ENCODE results near the gene CLK3. TPM values are rescaled to one million over a fixed set of nuclear protein-coding genes. Genes with fewer than 3 reads are reported as not detected.
A peak's percentile ranks its signal among the peaks of the same experiment; 100 is the strongest.

Gene CLK3
- total RNA-seq, 1 donor from 2014 or later: 75.5 TPM

DNA sequence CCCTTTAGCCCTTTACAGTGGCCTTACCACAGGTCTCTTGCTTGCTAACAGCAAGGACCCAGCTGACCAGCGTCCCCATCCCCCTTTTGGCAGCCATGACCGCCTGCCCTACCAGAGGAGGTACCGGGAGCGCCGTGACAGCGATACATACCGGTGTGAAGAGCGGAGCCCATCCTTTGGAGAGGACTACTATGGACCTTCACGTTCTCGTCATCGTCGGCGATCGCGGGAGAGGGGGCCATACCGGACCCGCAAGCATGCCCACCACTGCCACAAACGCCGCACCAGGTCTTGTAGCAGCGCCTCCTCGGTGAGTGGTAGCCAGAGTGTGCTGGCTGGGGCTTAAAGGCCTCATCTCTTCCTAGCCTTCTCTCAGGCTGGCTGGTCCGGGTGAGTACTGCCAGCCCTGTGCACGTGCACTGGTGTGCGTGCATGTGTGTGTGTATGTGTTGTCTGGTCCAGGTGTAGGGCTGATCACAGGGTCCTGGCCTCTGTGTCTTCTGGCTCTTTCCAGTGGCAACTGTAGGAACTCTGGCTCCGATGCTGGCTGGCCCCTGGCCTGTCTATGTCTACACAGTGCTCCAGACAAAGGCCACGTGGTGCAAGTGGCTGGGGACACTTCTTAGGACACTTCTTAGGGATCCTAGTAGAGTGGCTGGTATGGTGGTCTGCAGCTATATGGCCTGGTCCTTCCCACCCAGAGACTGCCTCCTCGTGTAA lies 4.4 kb downstream of the CLK3 start:
- TF ChIP-seq CTCF (IDR thresholded peaks at IDR 0.05): no peak
- Histone ChIP-seq H3K27ac (no peak overlapping the region), H3K9me3 (no peaks in the 10 kb centered on the region), H3K36me3 (peaks cover 65% of the 10 kb centered on the region), H3K4me3 (no peak overlapping the region), H3K4me1 (peaks cover 55% of the 10 kb centered on the region), H3K27me3 (ENCODE audit: low read depth) (no peaks in the 10 kb centered on the region)
- intact Hi-C loops (cut with DNase I): no loop called here
- DNase-seq (peak; percentile 40), ATAC-seq (no peak)

GRCh38 chr15:74620636-74621545 lies 5.3 kb downstream of the CLK3 start:
- H3K4me1 ChIP-seq: peaks cover 55% of the 10 kb centered on the region
- peak; percentile 71 for DNase-seq
- ATAC-seq: peak; percentile 54 to 69
- no peaks in the 10 kb centered on the region for H3K27me3 ChIP-seq (ENCODE audit: low read depth)
- H3K27ac ChIP-seq: no peak overlapping the region
- peaks cover 73% of the 10 kb centered on the region for H3K36me3 ChIP-seq
- no peaks in the 10 kb centered on the region for H3K9me3 ChIP-seq
- intact Hi-C loops (cut with DNase I): no loop called here
- TF ChIP-seq CTCF (IDR thresholded peaks at IDR 0.05): peak; percentile 71
- no peak overlapping the region for H3K4me3 ChIP-seq

DNA sequence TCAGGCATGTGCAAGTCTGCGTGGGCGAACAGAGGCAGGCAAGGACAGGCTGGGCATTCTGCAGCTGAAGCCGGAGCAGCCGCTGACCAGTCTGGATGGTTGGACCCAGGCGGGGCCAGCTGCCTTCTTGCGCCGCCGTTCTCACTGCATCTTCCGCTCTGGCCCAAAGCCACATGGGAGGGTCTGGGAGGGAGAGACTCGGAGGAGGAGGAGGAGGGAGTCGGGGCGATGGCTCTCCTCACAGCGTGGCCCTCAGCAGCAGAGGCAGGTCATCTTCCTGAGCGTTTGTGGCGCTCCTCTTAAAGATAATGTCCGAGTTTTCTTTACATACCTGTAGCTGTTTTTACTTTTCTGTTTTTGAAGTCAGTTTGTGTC lies 5.9 kb downstream of the CLK3 start:
- no peak for TF ChIP-seq CTCF (IDR thresholded peaks at IDR 0.05)
- Histone ChIP-seq H3K27me3 (ENCODE audit: low read depth) (no peaks in the 10 kb centered on the region), H3K4me1 (peaks cover 54% of the 10 kb centered on the region), H3K9me3 (no peaks in the 10 kb centered on the region), H3K36me3 (peaks cover 79% of the 10 kb centered on the region), H3K27ac (no peak overlapping the region), H3K4me3 (no peak overlapping the region)
- DNase-seq (no peak), ATAC-seq (no peak)
- intact Hi-C loops (cut with DNase I): no loop called here

DNA sequence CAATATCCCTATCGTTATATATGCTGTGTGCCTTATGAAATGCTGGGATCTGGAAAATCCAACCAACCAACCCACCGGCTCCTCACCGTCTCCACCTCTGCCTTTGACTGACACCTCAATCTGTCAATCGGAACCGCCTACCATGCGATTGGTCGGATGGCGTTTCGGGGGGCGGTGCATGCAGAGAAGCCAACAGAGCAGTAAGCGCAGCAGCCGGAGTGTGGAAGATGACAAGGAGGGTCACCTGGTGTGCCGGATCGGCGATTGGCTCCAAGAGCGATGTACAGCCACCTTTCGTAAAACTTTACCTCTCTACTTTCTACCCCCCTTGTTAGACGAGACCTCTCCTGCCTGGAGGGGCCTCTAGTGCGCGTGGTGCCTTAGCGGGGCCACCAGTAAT lies 6.3 kb downstream of the CLK3 start:
- peaks cover 50% of the 10 kb centered on the region for H3K4me1 ChIP-seq
- H3K9me3 ChIP-seq: no peaks in the 10 kb centered on the region
- H3K27ac ChIP-seq: no peak overlapping the region
- intact Hi-C loops (cut with DNase I): no loop called here
- H3K4me3 ChIP-seq: no peak overlapping the region
- H3K36me3 ChIP-seq: peaks cover 83% of the 10 kb centered on the region
- peak; percentile 47 for DNase-seq
- TF ChIP-seq CTCF (IDR thresholded peaks at IDR 0.05): no peak
- H3K27me3 ChIP-seq (ENCODE audit: low read depth): no peaks in the 10 kb centered on the region
- ATAC-seq: no peak

DNA sequence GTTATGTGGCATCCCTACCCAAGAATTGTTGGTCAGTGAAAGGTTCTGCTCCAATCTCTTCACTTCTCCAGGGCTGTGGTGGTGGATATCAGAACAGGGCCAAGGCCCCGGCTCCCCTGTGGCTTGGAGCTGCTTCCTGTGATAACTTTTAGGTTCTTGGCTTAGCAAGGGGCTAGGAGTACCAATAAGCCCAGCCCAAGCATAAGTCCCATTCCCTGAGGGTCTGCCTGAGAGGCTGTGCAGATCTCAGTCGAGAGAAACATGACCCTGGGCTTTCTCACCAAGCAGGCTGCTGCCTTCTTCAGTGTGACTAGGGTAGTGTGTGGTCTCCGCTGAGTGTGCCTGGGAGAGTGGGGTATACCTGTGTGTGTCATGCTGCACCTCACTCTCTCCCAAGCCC lies 7.1 kb downstream of the CLK3 start:
- H3K36me3 ChIP-seq: peaks cover 91% of the 10 kb centered on the region
- no peaks in the 10 kb centered on the region for H3K27me3 ChIP-seq (ENCODE audit: low read depth)
- H3K27ac ChIP-seq: no peak overlapping the region
- H3K9me3 ChIP-seq: no peaks in the 10 kb centered on the region
- DNase-seq (peak; percentile 32), ATAC-seq (no peak)
- no peak overlapping the region for H3K4me3 ChIP-seq
- intact Hi-C loops (cut with DNase I): no loop called here
- no peak for TF ChIP-seq CTCF (IDR thresholded peaks at IDR 0.05)
- H3K4me1 ChIP-seq: peaks cover 42% of the 10 kb centered on the region
